Iris pigment epithelial cell (primary cell): ENCODE data around the gene AADACL3.
"Not testable (repeated sequence)": the region's sequence is repeated elsewhere in the genome, so short reads cannot be mapped to it uniquely, and the experiment has no call there.

Source experiments
- DNase-seq: peaks from one replicate; pipeline ENCODE4 v3.0.0-alpha.2; 2011; ENCODE audit warnings: low read depth

The AADACL3 gene

DNA sequence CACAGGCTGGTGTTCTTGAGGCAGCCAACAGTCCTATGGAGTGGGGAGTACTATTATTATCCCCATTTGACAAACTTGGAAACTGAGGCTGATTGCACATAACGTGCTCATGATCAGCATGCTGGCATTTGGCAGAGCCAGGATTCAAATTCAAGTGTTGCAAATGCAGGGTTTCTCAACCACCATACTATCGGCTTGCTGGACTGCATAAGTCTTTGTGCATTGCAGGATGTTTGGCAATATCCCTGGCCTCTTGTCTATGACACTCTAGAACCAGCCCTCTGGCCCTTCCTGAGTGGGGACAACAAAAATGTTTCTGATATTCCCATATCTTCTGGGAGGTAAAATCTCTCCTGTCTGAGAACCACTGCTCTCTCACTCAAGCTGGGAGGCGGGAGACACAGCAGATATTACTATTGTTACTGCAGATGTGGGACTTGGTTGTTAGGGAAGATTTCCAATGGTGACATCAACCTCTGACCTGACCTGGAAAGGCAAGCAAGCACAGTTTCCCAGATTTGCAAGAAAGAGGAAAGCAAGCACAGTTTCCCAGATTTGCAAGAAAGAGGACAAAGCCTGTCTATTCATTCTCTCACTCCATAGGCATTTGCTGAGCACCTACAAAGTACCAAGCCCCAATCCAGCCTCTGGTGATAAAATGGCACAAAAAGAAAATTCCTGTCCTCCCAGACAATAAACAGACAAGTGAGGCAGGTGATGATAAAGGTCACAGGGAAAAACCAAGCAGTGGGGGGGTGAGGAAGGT is 1.0 kb upstream of the AADACL3 start:
- no peak for DNase-seq

DNA sequence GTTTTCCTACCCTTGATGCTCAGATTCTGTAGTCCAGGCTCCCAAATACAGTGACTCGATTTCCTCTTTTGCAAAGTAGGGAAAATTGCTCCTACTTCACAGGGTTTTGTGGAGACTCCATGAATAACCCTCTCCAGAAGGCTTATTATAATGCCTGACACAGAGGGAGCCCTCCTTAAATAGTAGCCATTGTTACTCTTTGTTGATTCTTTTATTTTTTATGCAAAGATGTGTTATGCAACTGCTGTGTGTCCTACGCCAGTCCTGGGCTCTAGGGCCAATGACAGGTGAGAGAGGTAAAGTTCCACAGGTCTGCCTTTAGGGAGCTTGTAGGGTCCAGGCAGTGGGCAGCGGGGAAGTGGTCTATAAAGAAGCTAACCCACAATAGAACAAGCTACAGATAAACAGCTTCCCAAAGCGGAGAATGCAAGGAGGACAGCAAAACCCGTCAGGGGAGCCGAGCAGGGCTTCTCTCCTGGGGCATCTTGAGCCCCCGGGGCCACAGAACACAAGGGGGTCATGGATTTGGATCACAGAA is 1.5 kb downstream of the AADACL3 start:
- no peak for DNase-seq

DNA sequence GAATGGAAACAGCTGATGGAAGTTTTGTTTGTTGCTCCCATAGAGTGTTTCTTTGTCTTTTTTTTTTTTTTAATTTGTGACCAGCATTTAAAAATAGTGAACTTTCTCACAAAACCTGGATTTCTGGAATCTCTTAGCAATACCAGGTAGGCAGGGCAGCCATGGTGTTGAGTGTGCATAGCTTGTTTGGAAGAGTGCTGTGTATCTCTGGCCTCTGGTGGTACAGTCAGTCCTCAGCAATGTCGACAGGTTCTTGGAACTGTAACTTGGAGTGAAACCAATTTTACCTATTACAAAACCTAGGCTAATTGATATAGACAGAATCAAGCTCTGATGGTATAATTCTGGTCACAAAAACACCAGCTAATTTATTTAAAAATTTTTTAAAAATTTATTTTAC is 6.7 kb downstream of the AADACL3 start:
- DNase-seq = no peak

- DNase-seq = no peak
These were observed 12.5 kb downstream of the AADACL3 start for GRCh38 chr1:12728391-12728790.

DNA sequence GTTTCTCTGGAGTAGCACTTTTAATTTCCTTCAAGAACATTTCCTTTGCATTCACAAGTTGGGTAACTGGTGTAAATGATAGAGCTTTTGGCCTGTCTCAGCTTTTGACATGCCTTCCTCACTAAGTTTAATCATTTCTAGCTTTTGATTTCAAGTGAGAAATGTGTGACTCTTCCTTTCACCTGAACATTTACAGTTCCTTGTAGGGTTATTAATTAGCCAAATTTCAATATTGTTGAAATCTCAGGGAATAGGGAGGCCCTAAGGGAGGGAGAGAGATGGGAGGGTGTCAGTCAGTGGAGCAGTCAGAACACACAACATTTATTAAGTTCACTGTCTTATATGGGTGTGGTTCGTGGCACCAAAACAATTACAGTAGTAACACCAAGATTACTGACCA is 14.2 kb downstream of the AADACL3 start:
- no peak for DNase-seq

GRCh38 chr1:12731084-12731483 is 15.2 kb downstream of the AADACL3 start:
- DNase-seq = not testable (repeated sequence)

- DNase-seq = no peak
These were observed 18.7 kb downstream of the AADACL3 start for GRCh38 chr1:12734651-12735050.

- DNase-seq = no peak
These were observed 23.0 kb downstream of the AADACL3 start for GRCh38 chr1:12738934-12739333.

- no peak for DNase-seq
These were observed 23.7 kb downstream of the AADACL3 start for GRCh38 chr1:12739613-12740012.

DNA sequence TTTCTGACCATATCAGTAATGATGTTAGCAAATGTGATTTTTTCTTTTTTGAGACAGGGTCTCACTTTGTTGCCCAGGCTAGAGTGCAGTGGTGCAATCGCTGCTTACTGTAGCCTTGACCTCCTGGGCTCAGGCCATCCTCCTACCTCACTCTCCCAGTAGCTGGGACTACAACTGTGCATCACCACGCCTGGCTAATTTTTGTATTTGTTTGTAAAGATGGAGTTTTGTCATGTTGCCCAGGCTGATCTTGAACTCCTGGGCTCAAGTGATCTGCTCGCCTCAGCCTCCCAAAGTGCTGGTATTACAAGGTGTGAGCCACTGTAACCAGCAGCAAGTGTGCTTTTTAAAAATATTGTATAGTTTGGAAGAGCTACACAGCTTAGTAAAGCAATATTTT is 26.0 kb downstream of the AADACL3 start:
- DNase-seq = no peak

- no peak for DNase-seq
These were observed 29.4 kb downstream of the AADACL3 start for GRCh38 chr1:12745126-12745991.

DNA sequence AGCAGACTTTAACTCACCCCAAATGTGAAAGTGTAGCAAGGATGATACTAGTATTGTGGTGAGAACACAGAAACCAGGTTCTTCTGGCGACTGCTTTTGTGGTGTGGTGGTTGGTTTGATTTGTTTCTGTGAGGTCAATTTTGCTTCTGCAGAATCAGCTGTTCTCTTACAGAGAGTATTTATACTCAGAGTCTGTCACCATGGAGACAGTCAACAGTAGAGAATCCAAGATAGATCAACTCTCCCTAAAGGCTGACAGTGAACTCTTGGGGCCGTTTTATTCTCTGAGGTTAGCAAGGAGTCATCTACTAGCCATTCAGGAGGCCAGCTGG is 30.0 kb downstream of the AADACL3 start, which contains the start of gene CFAP107:
Gene CFAP107 (plus strand): TSS at position 209 of the 332 bp plus-strand sequence. CDS start 231 bp downstream, outside the sequence.
- no peak for DNase-seq

DNA sequence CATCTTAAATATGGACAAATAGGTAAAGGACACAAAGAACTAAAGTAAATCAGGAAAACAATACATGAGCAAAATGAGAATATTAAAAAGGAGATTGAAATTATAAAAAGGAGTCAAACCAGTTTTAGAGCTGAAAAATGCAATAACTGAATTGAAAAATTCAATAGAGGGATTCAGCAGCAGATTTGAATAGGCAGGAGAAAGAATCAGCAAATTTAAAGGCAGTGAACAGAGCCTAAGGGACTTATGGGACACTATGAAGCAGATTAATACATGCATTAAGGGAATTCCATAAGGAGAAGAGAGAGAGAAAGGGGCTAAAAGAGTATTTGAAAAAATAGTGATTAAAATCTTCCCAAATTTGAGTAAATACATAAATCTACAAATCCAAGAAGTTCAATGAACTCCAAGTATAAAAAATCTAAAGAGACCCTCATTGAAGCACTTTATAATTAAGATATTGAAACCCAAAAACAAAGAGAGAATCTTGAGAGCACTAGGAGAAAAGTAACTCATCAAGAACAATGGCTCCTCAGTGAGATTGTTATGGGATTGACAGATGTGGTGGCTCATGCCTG is 33.0 kb downstream of the AADACL3 start:
- DNase-seq = no peak

- DNase-seq = no peak
These were observed 38.8 kb downstream of the AADACL3 start for GRCh38 chr1:12754738-12755137.

DNA sequence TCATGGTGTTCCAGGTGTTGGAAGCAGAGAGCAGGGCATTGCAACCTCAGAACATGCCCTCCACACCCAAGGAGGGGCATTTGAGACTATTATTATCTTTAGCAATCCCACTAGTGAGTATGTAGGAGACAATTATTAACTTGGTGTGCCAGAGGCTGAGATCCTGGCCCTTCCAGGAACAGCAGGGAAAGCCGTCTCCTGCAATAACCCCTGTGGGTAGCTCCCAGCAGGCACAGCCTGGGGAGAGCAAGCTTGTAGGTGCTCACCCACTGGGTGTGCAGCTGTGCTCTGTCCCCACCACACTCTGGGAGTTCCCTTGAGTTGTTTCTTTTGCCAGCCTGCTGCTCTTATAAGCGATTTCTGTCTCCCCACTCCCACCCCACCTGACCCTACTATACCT is 40.4 kb downstream of the AADACL3 start:
- DNase-seq = no peak

GRCh38 chr1:12756768-12757413 is 41.0 kb downstream of the AADACL3 start:
- DNase-seq = no peak

DNA sequence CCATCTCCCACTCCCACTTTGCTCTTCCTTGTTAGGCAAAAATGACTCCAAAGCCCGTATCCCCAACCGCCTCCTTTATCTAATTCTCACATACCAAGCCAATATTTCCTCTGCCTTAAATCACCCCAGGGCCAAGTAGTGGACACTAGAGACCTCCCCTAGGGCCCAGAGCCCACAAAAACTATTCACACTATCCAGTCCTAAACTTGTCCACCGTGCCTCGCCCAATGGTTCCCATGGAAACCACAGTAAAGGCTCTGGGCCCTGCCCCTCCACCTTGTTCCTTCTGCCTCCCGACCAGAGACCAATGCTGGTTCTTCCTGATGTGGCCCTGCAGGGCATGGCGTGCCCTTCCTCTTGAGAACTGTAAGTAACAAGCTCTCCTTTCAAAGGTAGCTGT is 41.9 kb downstream of the AADACL3 start:
- no peak for DNase-seq

DNA sequence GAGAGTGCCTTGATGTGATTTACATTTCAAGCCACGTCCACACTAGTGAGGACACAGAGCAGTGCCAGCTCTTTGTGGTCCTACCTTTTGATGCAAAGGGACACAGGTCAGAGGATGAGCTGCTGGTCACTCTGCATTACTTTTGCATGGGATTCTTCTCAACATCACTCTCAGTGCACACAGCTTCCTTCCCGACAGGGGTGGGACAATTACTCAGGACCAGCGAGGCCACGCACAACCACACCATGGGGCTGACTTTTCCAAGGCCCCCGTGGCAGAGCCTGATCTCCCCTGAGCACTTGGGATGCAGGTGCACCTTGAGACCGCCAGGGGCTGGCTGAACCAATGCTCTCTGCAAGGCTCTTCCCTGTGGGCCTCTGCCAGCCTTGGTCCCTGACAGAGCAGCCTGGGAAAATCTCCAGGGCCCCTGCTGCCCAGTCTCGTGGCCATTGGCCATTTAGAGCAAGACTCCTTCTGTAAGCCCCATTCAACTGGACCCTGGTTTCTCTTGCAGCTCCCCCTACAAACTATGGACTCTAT is 44.4 kb downstream of the AADACL3 start:
- DNase-seq = no peak

DNA sequence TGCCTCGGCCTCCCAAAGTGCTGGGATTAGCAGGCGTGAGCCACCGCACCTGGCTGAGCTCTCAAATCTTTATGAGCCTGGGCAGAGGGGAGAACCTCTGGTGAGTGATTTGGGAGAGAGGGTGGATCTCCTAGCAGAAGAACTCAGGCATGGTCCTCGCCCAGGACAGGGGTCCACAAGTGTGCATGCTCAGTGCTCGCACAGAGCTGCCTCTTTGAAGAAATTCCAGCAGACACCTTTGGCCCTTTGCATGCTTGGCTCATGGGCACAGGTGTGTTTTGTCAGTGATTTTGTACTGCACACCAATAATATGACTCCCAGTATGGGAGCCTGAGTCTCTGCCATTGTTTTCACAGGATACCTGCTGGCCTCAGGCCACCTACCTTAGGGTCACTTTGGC is 45.9 kb downstream of the AADACL3 start:
- no peak for DNase-seq

- no peak for DNase-seq
These were observed 46.9 kb downstream of the AADACL3 start for GRCh38 chr1:12762766-12763165.

DNA sequence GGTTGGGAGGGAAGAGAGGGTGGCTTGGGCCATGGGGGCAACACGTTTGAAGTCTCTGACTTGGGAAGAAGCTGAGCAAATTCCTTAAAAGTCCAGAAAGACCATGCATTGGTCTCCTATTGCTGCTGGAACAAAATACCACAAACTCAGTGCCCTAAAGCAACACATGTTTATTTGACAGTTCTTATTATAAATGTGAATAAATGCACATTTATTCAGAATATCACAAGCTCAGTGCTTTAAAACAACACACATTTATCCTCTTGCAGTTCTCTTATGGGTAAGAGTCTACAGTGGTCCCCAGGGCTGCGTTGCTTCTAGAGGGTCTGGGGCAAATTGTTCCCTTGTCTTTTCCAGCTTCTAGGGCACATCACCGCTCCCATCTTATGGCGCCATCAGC is 47.6 kb downstream of the AADACL3 start:
- DNase-seq = no peak

DNA sequence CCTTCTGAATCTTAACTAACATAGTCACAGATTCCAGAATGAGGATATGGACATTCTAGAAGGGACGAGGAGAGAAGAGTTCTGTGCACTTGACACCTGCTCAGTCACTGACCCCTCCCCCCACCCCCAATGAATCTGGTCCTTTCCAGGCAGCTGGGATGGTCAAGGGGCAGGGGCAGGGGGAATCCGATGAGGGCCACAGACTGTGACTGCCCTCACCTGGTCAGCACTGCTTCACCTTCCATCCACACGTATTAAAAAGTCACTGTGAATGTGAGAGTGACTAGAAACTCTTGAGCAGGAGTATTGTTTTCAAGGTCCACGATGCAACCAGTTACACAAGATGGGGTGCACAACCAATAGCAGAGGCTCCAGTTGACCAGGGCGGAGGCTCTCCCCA is 48.1 kb downstream of the AADACL3 start:
- no peak for DNase-seq
